ENCODE data around the gene EPB41. TPM values are rescaled to one million over a fixed set of nuclear protein-coding genes. Genes with fewer than 3 reads are reported as not detected.
A peak's percentile ranks its signal among the peaks of the same experiment; 100 is the strongest.
"Not testable (repeated sequence)": the region's sequence is repeated elsewhere in the genome, so short reads cannot be mapped to it uniquely, and the experiment has no call there.

Gene EPB41
- total RNA-seq, 1 donor from 2014 or later = 33.3 TPM

DNA sequence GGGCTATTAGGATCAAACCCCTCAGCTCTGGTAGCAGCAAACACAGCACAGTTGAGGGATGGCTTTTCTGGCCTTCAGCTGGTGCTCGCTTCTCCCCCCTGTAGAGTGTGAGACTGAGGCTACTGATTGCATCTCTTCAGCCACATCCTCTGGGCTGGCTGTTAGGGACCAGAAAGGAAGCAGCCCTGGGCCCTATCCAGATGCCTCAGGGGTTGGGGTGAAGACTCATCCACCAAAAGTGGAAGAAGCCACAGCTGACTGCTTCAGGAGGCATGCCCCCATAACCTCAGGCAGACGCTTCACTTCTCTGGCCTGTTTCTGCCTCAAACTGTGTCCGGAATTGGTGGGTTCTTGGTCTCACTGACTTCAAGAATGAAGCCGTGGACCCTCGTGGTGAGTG is 215.5 kb downstream of the EPB41 start:
- no peak for DNase-seq (ENCODE audit: low read depth in 2 of 2)

GRCh38 chr1:29131056-29131455 is 216.7 kb downstream of the EPB41 start:
- DNase-seq (ENCODE audit: low read depth in 2 of 2) = not testable (repeated sequence)

DNA sequence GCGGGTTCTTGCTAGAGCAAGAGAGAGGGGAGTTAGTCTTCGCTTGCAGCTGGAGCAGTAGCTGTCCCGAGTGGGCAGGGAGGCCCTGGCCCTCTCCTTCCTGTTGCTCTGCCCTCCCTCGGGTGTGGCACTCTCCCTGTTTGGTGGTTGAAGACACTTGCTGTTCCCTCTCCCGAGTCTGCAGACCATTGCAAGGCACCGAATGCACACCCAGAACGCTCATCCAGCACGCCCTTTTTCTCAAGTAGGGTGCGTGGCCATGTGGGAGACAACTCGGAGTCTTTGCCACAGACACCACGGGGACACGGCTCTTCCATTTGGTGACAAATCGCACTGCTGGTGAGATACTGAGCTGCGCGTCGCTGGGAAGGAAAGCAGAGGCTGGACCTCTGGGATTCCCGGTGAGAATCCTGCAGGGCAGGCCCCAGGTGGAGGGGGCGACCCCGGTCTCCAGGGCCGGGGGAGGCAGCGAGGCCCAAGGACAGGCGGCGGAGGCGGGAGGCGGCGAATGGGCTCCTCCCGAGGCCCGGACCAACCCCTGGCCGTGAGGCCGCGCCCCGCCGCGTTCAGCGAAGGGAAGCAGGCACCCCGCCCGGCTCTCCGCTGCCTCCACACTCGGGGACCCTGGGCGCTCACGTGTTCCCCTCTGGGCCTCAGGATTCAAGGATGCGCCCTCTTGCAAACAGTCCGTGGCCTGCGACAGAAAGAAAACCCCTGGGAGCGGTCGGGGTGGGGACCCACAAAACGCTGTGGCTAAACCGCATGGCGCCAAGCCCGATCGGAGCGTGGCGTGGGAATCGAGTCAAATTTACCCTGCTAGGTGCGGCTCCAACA is 219.7 kb downstream of the EPB41 start:
- DNase-seq (ENCODE audit: low read depth in 2 of 2) = no peak

DNA sequence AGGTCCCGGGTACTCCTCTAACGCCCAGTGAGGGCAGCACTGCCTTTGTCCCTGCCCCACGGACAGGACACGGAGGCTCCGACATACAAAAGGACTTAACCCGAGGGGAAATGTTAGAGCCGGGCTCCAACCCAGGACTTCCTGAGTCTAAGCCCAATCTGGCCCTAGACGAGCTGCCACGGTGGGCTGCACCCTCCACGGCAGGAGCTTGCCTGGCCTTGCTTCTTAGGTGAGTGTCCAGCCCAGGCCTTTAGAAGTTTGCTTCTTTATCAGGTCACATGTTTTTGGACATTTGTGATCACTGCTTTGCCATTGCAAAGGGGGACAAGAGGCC is 220.3 kb downstream of the EPB41 start:
- DNase-seq (ENCODE audit: low read depth in 2 of 2) = no peak

DNA sequence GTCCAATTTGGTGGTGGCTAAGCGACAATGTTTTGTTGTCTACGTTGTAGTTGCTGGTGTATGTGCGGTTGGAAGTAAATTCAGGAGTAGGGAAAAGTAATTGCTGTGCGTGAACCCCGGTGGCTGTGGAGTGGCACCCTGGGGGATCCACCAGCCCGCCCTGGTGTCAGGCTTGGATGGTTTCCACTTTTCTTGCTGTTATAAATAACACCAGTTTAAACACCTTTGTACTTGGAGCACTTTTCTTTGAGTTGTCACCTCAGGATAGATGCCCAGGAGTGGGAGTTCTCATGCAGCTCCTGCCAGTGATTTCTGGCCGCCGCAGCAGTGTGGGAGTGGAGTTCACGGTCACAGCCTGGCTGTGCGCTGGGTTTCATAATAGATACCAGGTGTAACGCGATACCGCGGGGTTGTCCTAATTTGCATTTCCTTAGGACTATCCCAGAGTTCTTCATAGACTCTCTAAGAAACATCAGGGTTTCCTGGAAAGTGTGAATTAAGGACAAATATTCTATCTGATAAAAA is 222.1 kb downstream of the EPB41 start:
- no peak for DNase-seq (ENCODE audit: low read depth in 2 of 2)

DNA sequence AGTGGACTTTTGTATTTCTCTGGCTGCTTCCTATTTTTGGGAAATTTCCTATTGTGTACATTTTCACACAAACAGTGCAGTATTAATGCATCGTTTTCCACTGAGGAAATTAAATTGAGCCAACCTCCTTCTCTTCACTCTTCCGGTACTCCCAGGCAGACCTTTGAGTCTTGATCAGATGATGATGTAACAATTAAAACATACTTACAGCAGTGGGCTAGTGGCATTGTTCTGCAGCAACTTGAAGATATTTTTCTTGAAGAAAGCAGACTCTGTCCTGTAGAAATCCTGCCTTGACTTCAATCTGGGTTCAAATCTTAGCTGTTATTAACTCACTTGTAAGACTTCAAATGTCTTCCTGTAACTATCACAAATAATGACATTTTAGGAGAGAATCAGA is 228.3 kb downstream of the EPB41 start:
- no peak for DNase-seq (ENCODE audit: low read depth in 2 of 2)

- DNase-seq (ENCODE audit: low read depth in 2 of 2) = no peak
Observed at GRCh38 chr1:29144178-29144577, 229.8 kb downstream of the EPB41 start.

- peak in 1 of 2 donors; percentile 25 for DNase-seq (ENCODE audit: low read depth in 2 of 2)
Observed at GRCh38 chr1:29145739-29146437, 231.5 kb downstream of the EPB41 start.

DNA sequence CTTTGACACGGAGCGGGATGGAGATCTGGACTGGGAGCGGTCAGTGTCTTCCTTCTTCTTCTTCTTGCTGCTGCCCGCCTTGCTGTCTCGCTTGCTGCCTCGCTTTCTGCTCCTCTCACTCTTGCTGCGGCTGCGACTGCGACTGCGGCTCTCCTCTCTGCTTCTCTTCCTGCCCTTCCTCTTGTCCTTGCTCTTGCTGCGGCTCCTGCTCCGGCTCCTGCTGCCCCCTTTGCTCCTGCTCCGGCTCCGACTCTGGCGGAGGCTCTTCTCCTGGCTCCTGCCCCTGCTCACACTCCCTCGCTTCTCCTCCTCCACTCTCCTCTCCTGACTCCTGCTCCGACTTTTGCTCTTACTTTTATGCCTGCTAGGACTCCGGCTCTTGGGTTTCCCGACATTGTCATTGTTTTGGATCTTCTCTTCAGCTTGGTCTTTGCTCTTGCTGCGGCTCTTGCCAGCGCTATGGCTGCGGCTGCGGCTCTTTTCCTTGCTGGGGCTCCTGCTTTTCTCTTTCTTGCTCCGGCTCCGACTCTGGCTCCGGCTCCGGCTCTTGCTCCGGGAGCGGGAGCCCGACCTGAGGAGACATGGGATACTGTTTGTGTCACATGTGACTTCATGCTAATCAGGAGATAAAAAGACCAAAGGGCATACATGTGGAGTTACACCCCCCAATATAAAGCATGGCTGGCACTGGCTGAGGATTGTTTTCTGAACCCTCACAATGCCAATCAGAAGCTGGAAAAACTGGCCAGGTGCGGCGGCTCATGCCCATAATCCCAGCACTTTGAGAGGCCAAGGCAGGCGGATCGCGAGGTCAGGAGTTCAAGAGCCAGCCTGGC is 234.5 kb downstream of the EPB41 start:
- DNase-seq (ENCODE audit: low read depth in 2 of 2) = no peak

DNA sequence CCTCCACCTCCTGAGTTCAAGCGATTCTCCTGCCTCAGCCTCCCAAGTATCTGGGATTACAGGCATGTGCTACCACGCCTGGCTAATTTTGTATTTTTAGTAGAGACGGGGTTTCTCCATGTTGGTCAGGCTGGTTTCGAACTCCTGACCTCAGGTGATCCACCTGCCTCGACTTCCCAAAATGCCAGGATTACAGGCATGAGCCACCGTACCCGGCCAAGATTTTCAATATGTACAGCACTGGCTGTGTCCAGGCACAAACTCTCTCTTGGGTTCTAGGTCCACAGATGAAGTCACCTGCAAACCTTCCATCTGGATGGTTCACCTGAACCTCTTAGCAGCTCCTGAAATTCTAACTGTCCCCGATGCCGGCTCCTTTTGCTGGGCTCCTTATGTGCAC is 236.0 kb downstream of the EPB41 start:
- not testable (repeated sequence) for DNase-seq (ENCODE audit: low read depth in 2 of 2)

- no peak for DNase-seq (ENCODE audit: low read depth in 2 of 2)
Observed at GRCh38 chr1:29152046-29152805, 237.9 kb downstream of the EPB41 start.

DNA sequence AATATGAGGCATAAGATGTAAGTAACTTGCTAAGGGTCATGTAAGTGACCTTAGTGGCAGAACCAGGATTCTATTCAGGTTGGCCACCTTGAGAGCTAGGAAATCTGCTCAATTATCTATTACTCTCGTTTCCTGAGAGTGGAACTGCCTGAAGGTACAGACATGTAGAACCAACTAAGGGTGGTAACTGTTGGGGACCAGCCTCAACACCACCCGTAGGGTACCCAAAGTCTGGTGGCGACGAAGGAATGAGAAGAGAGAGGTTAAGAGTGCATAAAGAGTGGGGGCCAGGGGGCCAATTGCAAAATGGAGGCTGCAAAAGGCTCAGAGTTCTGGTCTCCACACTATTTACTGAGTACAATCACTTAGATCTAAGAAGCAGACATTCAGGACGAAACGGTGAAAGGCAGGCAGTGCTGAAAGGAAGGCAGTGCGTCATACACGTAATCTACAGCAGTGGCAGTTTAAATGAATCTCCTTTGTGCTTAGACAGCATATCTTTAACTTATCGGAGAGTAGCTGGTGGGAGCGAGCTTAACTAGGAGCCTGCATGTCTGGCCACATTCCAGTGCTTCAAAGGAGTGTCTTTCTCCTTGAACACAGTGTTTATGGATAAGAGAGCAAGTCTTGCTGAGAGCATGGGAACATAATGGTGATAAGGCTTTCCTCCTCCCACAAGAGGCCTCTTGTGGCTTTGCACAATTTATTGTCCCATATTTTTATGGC is 242.3 kb downstream of the EPB41 start:
- peak; percentile 23 to 40 for DNase-seq (ENCODE audit: low read depth in 2 of 2)

- no peak for DNase-seq (ENCODE audit: low read depth in 2 of 2)
Observed at GRCh38 chr1:29157269-29157601, 242.9 kb downstream of the EPB41 start.

- DNase-seq (ENCODE audit: low read depth in 2 of 2) = no peak
Observed at GRCh38 chr1:29159773-29160172, 245.4 kb downstream of the EPB41 start.

DNA sequence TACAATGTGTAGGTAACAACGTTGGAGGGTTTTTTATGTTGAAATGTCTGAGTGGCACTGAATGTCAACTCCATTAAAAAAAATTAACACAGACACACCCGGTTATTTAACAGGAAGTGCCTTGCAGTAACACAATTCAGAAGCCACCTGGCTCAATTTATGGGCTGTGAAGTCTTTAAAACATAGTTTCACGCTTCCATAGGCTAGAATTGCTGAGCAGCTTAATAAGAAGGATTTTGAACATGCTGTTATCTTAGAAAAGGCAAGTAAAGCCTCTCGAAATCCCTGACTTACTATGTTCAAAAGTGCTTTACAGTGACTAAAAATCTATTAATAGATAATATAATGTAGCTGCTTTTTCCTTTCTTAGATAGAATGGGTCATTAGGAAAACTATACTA is 247.7 kb downstream of the EPB41 start:
- no peak for DNase-seq (ENCODE audit: low read depth in 2 of 2)

- no peak for DNase-seq (ENCODE audit: low read depth in 2 of 2)
Observed at GRCh38 chr1:29162476-29163138, 248.2 kb downstream of the EPB41 start.

DNA sequence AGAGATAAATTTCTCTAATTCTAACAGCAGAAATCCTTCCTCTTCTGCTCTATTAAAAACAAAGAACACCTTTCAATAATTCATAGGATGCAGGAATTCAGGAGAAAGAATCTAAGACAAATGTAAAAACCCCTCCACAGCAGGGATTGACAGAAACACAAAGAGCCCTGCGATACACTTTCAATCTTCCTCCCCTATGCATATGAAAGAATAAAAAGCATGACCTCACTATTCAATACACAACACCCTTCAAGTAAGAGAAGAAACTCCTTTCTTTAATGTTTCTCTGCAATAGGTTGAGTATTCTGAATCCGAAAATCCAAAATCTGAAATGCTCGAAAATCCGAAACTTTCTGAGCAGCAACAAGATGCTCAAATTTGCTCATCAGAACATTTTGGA is 250.2 kb downstream of the EPB41 start:
- no peak for DNase-seq (ENCODE audit: low read depth in 2 of 2)

DNA sequence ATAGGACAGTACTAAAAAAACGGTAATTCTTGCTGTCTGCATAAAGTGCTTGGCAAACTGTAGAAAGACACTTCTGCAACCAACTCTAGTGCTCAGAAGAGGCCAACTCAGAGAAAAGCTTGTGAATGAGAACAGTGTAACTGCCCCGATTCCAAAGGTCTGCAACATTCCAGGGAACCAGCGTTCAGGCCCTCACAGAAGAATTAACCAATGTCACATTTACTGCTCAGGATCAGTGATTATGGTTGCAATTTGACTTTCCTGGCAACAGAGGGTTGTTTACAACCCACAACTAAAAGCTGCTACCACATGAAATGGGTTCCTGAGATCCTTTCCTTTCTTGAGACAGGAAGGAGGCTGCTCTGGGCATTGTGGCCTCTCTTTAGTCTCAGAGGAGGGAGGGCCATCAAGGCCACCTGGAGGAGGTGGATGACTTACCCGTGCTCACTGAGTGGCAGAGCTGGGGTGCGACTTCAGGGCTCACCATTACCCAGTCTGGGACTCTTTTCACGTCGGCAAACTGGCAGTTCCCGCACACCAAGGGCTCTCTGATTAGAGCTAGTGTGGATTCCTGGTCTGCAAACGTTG is 252.0 kb downstream of the EPB41 start:
- no peak for DNase-seq (ENCODE audit: low read depth in 2 of 2)

DNA sequence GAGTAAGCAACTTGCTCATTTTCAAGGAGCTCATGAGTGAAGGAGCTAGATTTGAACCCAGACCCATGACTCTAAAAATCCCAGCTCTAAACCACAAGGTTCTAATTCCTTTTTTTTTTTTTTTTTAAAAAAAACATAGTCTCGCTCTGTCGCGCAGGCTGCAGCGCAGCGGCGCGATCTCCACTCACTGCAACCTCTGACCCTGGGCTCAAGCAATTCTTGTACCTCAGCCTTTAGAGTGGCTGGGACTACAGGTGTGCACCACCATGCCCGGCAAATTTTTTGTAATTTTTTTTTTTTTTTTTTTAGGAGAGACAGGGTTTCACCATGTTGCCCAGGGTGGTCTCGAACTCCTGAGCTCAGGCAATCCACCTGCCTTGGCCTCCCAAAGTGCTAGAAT is 253.5 kb downstream of the EPB41 start:
- DNase-seq (ENCODE audit: low read depth in 2 of 2) = no peak

Data from lung microvascular endothelial cell (primary cell).